Left lung (tissue), 10 donors: ENCODE results near the gene THEMIS. TPM values are rescaled to one million over a fixed set of nuclear protein-coding genes. Genes with fewer than 3 reads are reported as not detected.
"Not testable (repeated sequence)": the region's sequence is repeated elsewhere in the genome, so short reads cannot be mapped to it uniquely, and the experiment has no call there.

Source experiments
- ATAC-seq: fragments of 200-7000 bp; cut with Tn5 transposase; one replicate; pipeline ENCODE4 v1.9.1; 2020; ENCODE audit warnings: moderate library complexity
- DNase-seq, 4 donors: peaks; one replicate each; pipeline ENCODE4 v3.0.0-alpha.2; 2013 to 2020
- H3K27ac ChIP-seq, 2 donors: fragments of 200-600 bp; sonication (generic) in 1 of 2; one replicate each; pipeline versions ENCODE4 v1.5.0 to v1.8.0; 2020 to 2021
- H3K27me3 ChIP-seq, 2 donors: fragments of 200-600 bp; sonication (generic) in 1 of 2; one replicate each; pipeline versions ENCODE4 v1.5.0 to v1.8.0; 2020 to 2021
- H3K36me3 ChIP-seq, 2 donors: fragments of 200-600 bp; sonication (generic) in 1 of 2; one replicate each; pipeline versions ENCODE4 v1.5.0 to v1.8.0; 2020 to 2021
- H3K4me1 ChIP-seq, 2 donors: fragments of 200-600 bp; one replicate each; pipeline ENCODE4 v1.8.0; 2021
- H3K4me3 ChIP-seq, 2 donors: fragments of 200-600 bp; sonication (generic) in 1 of 2; one replicate each; pipeline versions ENCODE4 v1.5.0 to v1.8.0; 2020 to 2021; ENCODE audit warnings: mild to moderate bottlenecking in 1 of 2
- H3K9me3 ChIP-seq, 2 donors: fragments of 200-600 bp; sonication (generic) in 1 of 2; one replicate each; pipeline versions ENCODE4 v1.5.0 to v1.8.0; 2020 to 2021
- CTCF ChIP-seq, 2 donors: fragments of 200-600 bp; sonication (generic) in 1 of 2; IDR thresholded peaks; one replicate each; pipeline versions ENCODE4 v1.5.0 to v1.8.0; 2021; ENCODE audit warnings: antibody characterized with exemption in 2 of 2
- intact Hi-C, 2 donors: fragments of 100-400 bp; cut with DNase I; formaldehyde crosslinking; loops; one replicate each; pipeline versions ENCODE4 v1.11.2 to v1.14.2; 2022
- polyA plus RNA-seq, 6 donors: library from polyadenylated mRNA; unstranded; fragments of 120-200 nt; gene quantifications; one replicate each; pipeline ENCODE4 v1.2.1, GENCODE V29; 2013; ENCODE audit not compliant: insufficient read length in 6 of 6
- total RNA-seq, 2 donors: library from RNA; stranded (reverse); fragmentation: NEBNext Ultra II Directional; extraction: Animal tissue kit (Norgen Biotek cat#: 25700); gene quantifications; one replicate each; pipeline ENCODE4 v1.2.1, GENCODE V29; 2021
- donor health status: DM: no; HTN: yes; CAD: no.
- donor health status: DM: no; HTN: no; CAD: no.

THEMIS gene
- total and polyA plus RNA-seq, 8 donors, result 0.08 to 2.6 (median 0.20) TPM

GRCh38 chr6:127891731-127892326 lies 9.0 kb downstream of the THEMIS start:
- H3K4me3 ChIP-seq, result no peak overlapping the region
- DNase-seq (no peak), ATAC-seq (no peak)
- intact Hi-C loops, result no loop called here
- H3K36me3 ChIP-seq, result no peaks in the 10 kb centered on the region
- TF ChIP-seq CTCF (IDR thresholded peaks at IDR 0.05), result no peak
- no peaks in the 10 kb centered on the region for H3K4me1 ChIP-seq
- H3K9me3 ChIP-seq, result no peaks in the 10 kb centered on the region
- H3K27me3 ChIP-seq, result no peaks in the 10 kb centered on the region
- H3K27ac ChIP-seq, result no peak overlapping the region

- Histone ChIP-seq H3K4me1 (no peaks in the 10 kb centered on the region), H3K27me3 (no peaks in the 10 kb centered on the region), H3K4me3 (no peak overlapping the region), H3K9me3 (no peaks in the 10 kb centered on the region), H3K36me3 (no peaks in the 10 kb centered on the region), H3K27ac (no peak overlapping the region)
- ATAC-seq (no peak), DNase-seq (no peak)
- intact Hi-C loops, result no loop called here
- TF ChIP-seq CTCF (IDR thresholded peaks at IDR 0.05), result no peak
Measured at GRCh38 chr6:127886603-127887002, 14.3 kb downstream of the THEMIS start.

GRCh38 chr6:127884134-127884533 lies 16.7 kb downstream of the THEMIS start:
- Histone ChIP-seq H3K27ac (no peak overlapping the region), H3K9me3 (no peaks in the 10 kb centered on the region), H3K4me3 (no peak overlapping the region), H3K36me3 (no peaks in the 10 kb centered on the region), H3K27me3 (no peaks in the 10 kb centered on the region), H3K4me1 (no peaks in the 10 kb centered on the region)
- no peak for TF ChIP-seq CTCF (IDR thresholded peaks at IDR 0.05)
- DNase-seq, result no peak
- ATAC-seq, result no peak
- intact Hi-C loops, result no loop called here

GRCh38 chr6:127881949-127882348 lies 18.9 kb downstream of the THEMIS start:
- H3K9me3 ChIP-seq, intact Hi-C loops, H3K27ac ChIP-seq, ATAC-seq, H3K4me3 ChIP-seq, H3K4me1 ChIP-seq, H3K27me3 ChIP-seq, H3K36me3 ChIP-seq, DNase-seq: not testable (repeated sequence)

- ATAC-seq (no peak), DNase-seq (no peak)
- TF ChIP-seq CTCF (IDR thresholded peaks at IDR 0.05), result no peak
- H3K9me3 ChIP-seq, result no peaks in the 10 kb centered on the region
- intact Hi-C loops, result no loop called here
- H3K4me3 ChIP-seq, result no peak overlapping the region
- H3K4me1 ChIP-seq, result no peaks in the 10 kb centered on the region
- H3K27ac ChIP-seq, result no peak overlapping the region
- no peaks in the 10 kb centered on the region for H3K36me3 ChIP-seq
- no peaks in the 10 kb centered on the region for H3K27me3 ChIP-seq
Measured at GRCh38 chr6:127880429-127880828, 20.4 kb downstream of the THEMIS start.

- Histone ChIP-seq H3K27me3 (no peaks in the 10 kb centered on the region), H3K9me3 (no peaks in the 10 kb centered on the region), H3K4me3 (no peak overlapping the region), H3K4me1 (no peaks in the 10 kb centered on the region), H3K27ac (no peak overlapping the region), H3K36me3 (no peaks in the 10 kb centered on the region)
- TF ChIP-seq CTCF (IDR thresholded peaks at IDR 0.05), result no peak
- intact Hi-C loops, result no loop called here
- ATAC-seq (no peak), DNase-seq (peak in 2 of 4 donors; percentile 3 to 42)
Measured at GRCh38 chr6:127879685-127880084, 21.2 kb downstream of the THEMIS start.
